SK-N-SH (cell line): ENCODE results near the gene KLC4. TPM values are rescaled to one million over a fixed set of nuclear protein-coding genes. Genes with fewer than 3 reads are reported as not detected.

Experiments used
- CTCF ChIA-PET: fragments of 300-600, 350-600 bp; formaldehyde crosslinking; extraction: SDS; loops from one replicate; lab custom pipeline; 2021; lab: Yijun Ruan, JAX
- POLR2A ChIA-PET: fragments of 350-600 bp; sonication (Branson Sonifier 250); formaldehyde crosslinking; extraction: SDS; loops from one replicate; lab custom pipeline; 2020; ENCODE audit warnings: antibody characterized with exemption, inconsistent platforms; lab: Yijun Ruan, JAX
- DNase-seq: peaks from one replicate; pipeline ENCODE4 v3.0.0; 2012
- H2AFZ ChIP-seq: fragments of 200-600 bp; sonication (generic); 2 replicates; pipeline ENCODE4 v1.8.1; 2016; ENCODE audit warnings: antibody characterized with exemption, mild to moderate bottlenecking, low read depth
- H3F3A ChIP-seq: fragments of 200-600 bp; sonication (generic); replicated peaks from 2 replicates; pipeline ENCODE3; 2016; ENCODE audit warnings: antibody characterized with exemption, mild to moderate bottlenecking; ENCODE audit not compliant: insufficient read depth
- H3K27ac ChIP-seq, 2 experiments: fragments of 200-500 bp in 1 of 2; fragments of 200-600 bp in 1 of 2; sonication (Bioruptor generic) in 1 of 2; sonication (generic), shearing (Covaris generic) in 1 of 2; 2 replicates each; pipeline versions ENCODE4 v1.5.1 to v1.6.1; 2014 to 2016; ENCODE audit warnings: low read depth in 2 of 2, inconsistent platforms in 1 of 2, low read length in 1 of 2, mild to moderate bottlenecking in 1 of 2, mixed read lengths in 1 of 2
- H3K27me3 ChIP-seq: fragments of 200-600 bp; sonication (generic), shearing (Covaris generic); 2 replicates; pipeline ENCODE4 v1.6.1; 2016; ENCODE audit warnings: mixed run types; ENCODE audit not compliant: insufficient read depth
- H3K36me3 ChIP-seq, 2 experiments: fragments of 200-500 bp in 1 of 2; fragments of 200-600 bp in 1 of 2; sonication (Bioruptor generic) in 1 of 2; sonication (generic) in 1 of 2; replicated peaks in 1 of 2; 2 replicates each; pipeline versions ENCODE3 to v1.5.1; 2014 to 2016; ENCODE audit warnings: low read length in 1 of 2, mild to moderate bottlenecking in 1 of 2; ENCODE audit not compliant: insufficient read depth in 2 of 2, control insufficient read depth in 1 of 2
- H3K4me1 ChIP-seq, 2 experiments: fragments of 200-500 bp in 1 of 2; fragments of 200-600 bp in 1 of 2; sonication (Bioruptor generic) in 1 of 2; sonication (generic), shearing (Covaris generic) in 1 of 2; 2 replicates each; pipeline versions ENCODE4 v1.5.1 to v1.6.1; 2014 to 2016; ENCODE audit warnings: low read depth in 1 of 2, low read length in 1 of 2, mixed run types in 1 of 2; ENCODE audit not compliant: insufficient read depth in 2 of 2, control insufficient read depth in 1 of 2
- H3K4me2 ChIP-seq: fragments of 200-600 bp; sonication (generic), shearing (Covaris generic); 2 replicates; pipeline ENCODE4 v1.6.1; 2017; ENCODE audit warnings: mixed run types
- H3K4me3 ChIP-seq, 2 experiments: fragments of 200-500 bp in 1 of 2; fragments of 200-600 bp in 1 of 2; sonication (Bioruptor generic) in 1 of 2; sonication (generic), shearing (Covaris generic) in 1 of 2; 2 replicates each; pipeline versions ENCODE4 v1.5.1 to v1.8.1; 2014 to 2016; ENCODE audit warnings: low read depth in 2 of 2, inconsistent platforms in 1 of 2, low read length in 1 of 2, mild to moderate bottlenecking in 1 of 2, mixed read lengths in 1 of 2, moderate library complexity in 1 of 2
- H3K79me2 ChIP-seq: fragments of 200-600 bp; sonication (generic); 2 replicates; pipeline ENCODE4 v1.8.1; 2017; ENCODE audit warnings: mild to moderate bottlenecking; ENCODE audit not compliant: insufficient read depth
- H3K9ac ChIP-seq: fragments of 200-600 bp; sonication (generic); 2 replicates; pipeline ENCODE4 v1.6.1; 2017; ENCODE audit warnings: mixed run types
- H3K9me2 ChIP-seq: fragments of 200-600 bp; sonication (generic); 2 replicates; pipeline ENCODE4 v1.6.1; 2017; ENCODE audit warnings: mixed run types
- H3K9me3 ChIP-seq: fragments of 200-600 bp; sonication (generic); 2 replicates; pipeline ENCODE4 v1.6.1; 2017; ENCODE audit warnings: mixed run types, mild to moderate bottlenecking, moderate library complexity
- H4K20me1 ChIP-seq: fragments of 200-600 bp; sonication (generic); 2 replicates; pipeline ENCODE4 v1.6.1; 2017; ENCODE audit warnings: mild to moderate bottlenecking, mixed run types; ENCODE audit not compliant: insufficient read depth
- CTCF ChIP-seq: fragments of 200-600 bp; sonication (generic); IDR thresholded peaks from 2 replicates; pipeline ENCODE4 v1.6.1; 2017; ENCODE audit warnings: antibody characterized with exemption, mild to moderate bottlenecking, moderate library complexity
- EP300 ChIP-seq, 2 experiments: IDR thresholded peaks; 2 replicates each; pipeline versions ENCODE4 v1.4.0 to v1.6.1; 2012; ENCODE audit warnings: borderline replicate concordance in 1 of 2, low read depth in 1 of 2, low read length in 1 of 2
- FOXJ3 ChIP-seq: sonication (generic); formaldehyde crosslinking; IDR thresholded peaks from 2 replicates; pipeline ENCODE4 v1.5.1; 2020; ENCODE audit warnings: mild to moderate bottlenecking, missing genetic modification reagents
- GATA2 ChIP-seq: sonication (generic); formaldehyde crosslinking; IDR thresholded peaks from 2 replicates; pipeline ENCODE4 v1.5.0; 2020; ENCODE audit warnings: mild to moderate bottlenecking, missing genetic modification reagents
- MEF2A ChIP-seq: IDR thresholded peaks from 2 replicates; pipeline ENCODE4 v1.4.0; 2012; ENCODE audit warnings: low read depth, borderline replicate concordance
- NFIC ChIP-seq: IDR thresholded peaks from 2 replicates; pipeline ENCODE4 v1.4.0; 2012; ENCODE audit warnings: borderline replicate concordance
- NRF1 ChIP-seq: IDR thresholded peaks from 2 replicates; pipeline ENCODE4 v1.6.1; 2012; ENCODE audit warnings: low read depth, mild to moderate bottlenecking, low read length
- RXRA ChIP-seq: IDR thresholded peaks from 2 replicates; pipeline ENCODE4 v1.4.0; 2012; ENCODE audit warnings: low read depth, mild to moderate bottlenecking, borderline replicate concordance
- SIN3A ChIP-seq: IDR thresholded peaks from 2 replicates; pipeline ENCODE4 v1.6.1; 2012; ENCODE audit warnings: low read depth, mild to moderate bottlenecking, low read length, moderate library complexity, borderline replicate concordance
- SMC3 ChIP-seq: IDR thresholded peaks from 2 replicates; pipeline ENCODE4 v1.6.1; 2012; ENCODE audit warnings: low read depth, low read length, improper control_type of control experiment
- ZBTB33 ChIP-seq: IDR thresholded peaks from 2 replicates; pipeline ENCODE4 v1.4.0; 2012; ENCODE audit warnings: low read depth, borderline replicate concordance
- WGBS: methylation state at CpG from one replicate; pipeline ENCODE4 v1.1.6; 2017; ENCODE audit warnings: low lambda C conversion rate; 5-methylcytosine and 5-hydroxymethylcytosine counted together
- polyA plus RNA-seq, 3 experiments: library from polyadenylated mRNA; depleted of rRNA; stranded (reverse); fragments of >200 nt; gene quantifications; 2 replicates each; pipeline ENCODE4 v1.2.3, GENCODE V29; 2012
- TF ChIP-seq, protein P1 (sequence below): fragments of 150-350 bp; IDR thresholded peaks from 2 replicates; pipeline ENCODE4 v1.6.1; 2016; ENCODE audit warnings: mild to moderate bottlenecking, low read depth, low read length
- TF ChIP-seq, protein P2 (sequence below): IDR thresholded peaks from 2 replicates; pipeline ENCODE4; 2012

The KLC4 gene
- polyA plus RNA-seq, 1 of the 3 experiments (the other 2 are of a cell fraction) = 17.5 TPM

- Histone ChIP-seq H3K27ac (peak overlapping the region in 1 of 2 experiments; percentile 43; a peak in 2 of 4 replicates), H2AFZ (no peak overlapping the region), H3K36me3 (no peaks in the 10 kb centered on the region), H3K79me2 (peaks cover 100% of the 10 kb centered on the region), H3K9me3 (no peaks in the 10 kb centered on the region), H3K4me3 (no peak overlapping the region), H3K4me1 (peaks cover 19 to 48% of the 10 kb centered on the region in 2 experiments), H3K9me2 (no peaks in the 10 kb centered on the region), H4K20me1 (peaks cover 19% of the 10 kb centered on the region), H3K9ac (no peak overlapping the region), H3F3A (peaks cover 14% of the 10 kb centered on the region), H3K27me3 (no peaks in the 10 kb centered on the region), H3K4me2 (0 out of 2 replicates have a peak overlapping the region, but pooled peaks have one; percentile 64)
- ChIA-PET POLR2A (interaction anchor here (1.0 kb wide), 1 partner anchor 12 kb away, joined by 4 read pairs; no protein-coding TSS in a partner anchor), CTCF (interaction anchor here (0.7 to 2.4 kb wide), 4 partner anchors 10 to 54 kb away, joined by 3 to 8 read pairs (median 4); no protein-coding TSS in a partner anchor)
- 90% methylated on average over 4 of the region's 4 CpGs for WGBS
- no peak for DNase-seq
- TF ChIP-seq, protein P1, sequence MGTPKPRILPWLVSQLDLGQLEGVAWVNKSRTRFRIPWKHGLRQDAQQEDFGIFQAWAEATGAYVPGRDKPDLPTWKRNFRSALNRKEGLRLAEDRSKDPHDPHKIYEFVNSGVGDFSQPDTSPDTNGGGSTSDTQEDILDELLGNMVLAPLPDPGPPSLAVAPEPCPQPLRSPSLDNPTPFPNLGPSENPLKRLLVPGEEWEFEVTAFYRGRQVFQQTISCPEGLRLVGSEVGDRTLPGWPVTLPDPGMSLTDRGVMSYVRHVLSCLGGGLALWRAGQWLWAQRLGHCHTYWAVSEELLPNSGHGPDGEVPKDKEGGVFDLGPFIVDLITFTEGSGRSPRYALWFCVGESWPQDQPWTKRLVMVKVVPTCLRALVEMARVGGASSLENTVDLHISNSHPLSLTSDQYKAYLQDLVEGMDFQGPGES = no peak
- TF ChIP-seq, protein P2, sequence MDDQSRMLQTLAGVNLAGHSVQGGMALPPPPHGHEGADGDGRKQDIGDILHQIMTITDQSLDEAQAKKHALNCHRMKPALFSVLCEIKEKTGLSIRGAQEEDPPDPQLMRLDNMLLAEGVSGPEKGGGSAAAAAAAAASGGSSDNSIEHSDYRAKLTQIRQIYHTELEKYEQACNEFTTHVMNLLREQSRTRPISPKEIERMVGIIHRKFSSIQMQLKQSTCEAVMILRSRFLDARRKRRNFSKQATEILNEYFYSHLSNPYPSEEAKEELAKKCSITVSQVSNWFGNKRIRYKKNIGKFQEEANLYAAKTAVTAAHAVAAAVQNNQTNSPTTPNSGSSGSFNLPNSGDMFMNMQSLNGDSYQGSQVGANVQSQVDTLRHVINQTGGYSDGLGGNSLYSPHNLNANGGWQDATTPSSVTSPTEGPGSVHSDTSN = no peak
- no peak for TF ChIP-seq EP300 (IDR thresholded peaks at IDR 0.05; ENCODE audit: borderline replicate concordance in 1 of 2, low read depth in 1 of 2, low read length in 1 of 2)
- no peak for TF ChIP-seq NRF1
- TF ChIP-seq GATA2 = no peak
- no peak for TF ChIP-seq SMC3
- no peak for TF ChIP-seq NFIC
- no peak for TF ChIP-seq SIN3A
- no peak for TF ChIP-seq FOXJ3 (CRISPR knock-in tag)
- no peak for TF ChIP-seq RXRA
- no peak for TF ChIP-seq MEF2A
- TF ChIP-seq CTCF = no peak
- no peak for TF ChIP-seq ZBTB33
These were observed 30.0 kb downstream of the KLC4 start for GRCh38 chr6:43089467-43089866.
